OCI-LY1 (cell line): ENCODE results near the gene CDH22.

Experiments used
- H2AFZ ChIP-seq: fragments of 200-600 bp; sonication (generic), shearing (Covaris generic); 2 replicates; pipeline ENCODE4 v1.6.0; 2014; ENCODE audit warnings: antibody characterized with exemption, mild to moderate bottlenecking, low read length
- H3F3A ChIP-seq: fragments of 200-600 bp; sonication (generic), shearing (Covaris generic); 2 replicates; pipeline ENCODE4 v1.6.0; 2014; ENCODE audit warnings: mild to moderate bottlenecking, antibody characterized with exemption, low read length, moderate library complexity; ENCODE audit not compliant: insufficient read depth
- H3K27ac ChIP-seq: fragments of 200-600 bp; sonication (generic); 2 replicates; pipeline ENCODE4 v1.5.1; 2014; ENCODE audit warnings: low read length, mixed run types, mild to moderate bottlenecking, low read depth; ENCODE audit not compliant: poor library complexity, severe bottlenecking
- H3K27me3 ChIP-seq: fragments of 200-600 bp; sonication (generic); 2 replicates; pipeline ENCODE4 v1.6.0; 2014; ENCODE audit warnings: antibody characterized with exemption, mild to moderate bottlenecking, low read length, moderate library complexity; ENCODE audit not compliant: insufficient read depth
- H3K36me3 ChIP-seq: fragments of 200-600 bp; sonication (generic); 2 replicates; pipeline ENCODE4 v1.6.1; 2014; ENCODE audit warnings: mild to moderate bottlenecking, antibody characterized with exemption, low read length, moderate library complexity, mixed read lengths; ENCODE audit not compliant: insufficient read depth
- H3K4me1 ChIP-seq: fragments of 200-600 bp; sonication (generic); 2 replicates; pipeline ENCODE4 v1.5.1; 2014; ENCODE audit warnings: mild to moderate bottlenecking, low read length, moderate library complexity; ENCODE audit not compliant: insufficient read depth, severe bottlenecking
- H3K4me2 ChIP-seq: fragments of 200-600 bp; sonication (generic), shearing (Covaris generic); 2 replicates; pipeline ENCODE4 v1.6.1; 2014; ENCODE audit warnings: low read length
- H3K4me3 ChIP-seq: fragments of 200-600 bp; sonication (generic); 2 replicates; pipeline ENCODE4 v1.5.1; 2014; ENCODE audit warnings: low read length, low read depth, mild to moderate bottlenecking, mixed read lengths; ENCODE audit not compliant: poor library complexity, severe bottlenecking
- H3K79me2 ChIP-seq: fragments of 200-600 bp; shearing (Covaris generic); 2 replicates; pipeline ENCODE4 v1.6.1; 2016; ENCODE audit warnings: mixed run types, low read length, mixed read lengths; ENCODE audit not compliant: insufficient read depth
- H3K9ac ChIP-seq: fragments of 200-600 bp; sonication (generic), shearing (Covaris generic); 2 replicates; pipeline ENCODE4 v1.6.1; 2014; ENCODE audit warnings: mild to moderate bottlenecking, low read length, mixed read lengths
- H3K9me2 ChIP-seq: fragments of 200-600 bp; sonication (generic), shearing (Covaris generic); 2 replicates; pipeline ENCODE4 v1.6.1; 2014; ENCODE audit warnings: low read depth, mild to moderate bottlenecking, low read length, mixed read lengths
- H3K9me3 ChIP-seq: fragments of 200-600 bp; shearing (Covaris generic); 2 replicates; pipeline ENCODE4 v1.6.1; 2014; ENCODE audit warnings: low read length, mixed read lengths
- H4K20me1 ChIP-seq: fragments of 200-600 bp; sonication (generic), shearing (Covaris generic); 2 replicates; pipeline ENCODE4 v1.6.0; 2016; ENCODE audit warnings: mild to moderate bottlenecking, low read length; ENCODE audit not compliant: insufficient read depth
- CTCF ChIP-seq: fragments of 200-600 bp; sonication (generic), shearing (Covaris generic); IDR thresholded peaks from 2 replicates; pipeline ENCODE4 v1.5.1; 2017; ENCODE audit warnings: mild to moderate bottlenecking, antibody characterized with exemption, low read length, moderate library complexity, mixed read lengths
- EZH2 ChIP-seq: fragments of 200-600 bp; sonication (generic), shearing (Covaris generic); IDR thresholded peaks from 2 replicates; pipeline ENCODE4 v1.8.0; 2017; ENCODE audit warnings: borderline replicate concordance, mixed run types, mild to moderate bottlenecking, antibody characterized with exemption, low read length, moderate library complexity, mixed read lengths

Gene CDH22

GRCh38 chr20:46229478-46230105, 78.7 kb downstream of the CDH22 start:
- Histone ChIP-seq H3K9ac (no peak overlapping the region), H2AFZ (no peak overlapping the region), H3K79me2 (no peaks in the 10 kb centered on the region), H3K9me3 (no peaks in the 10 kb centered on the region), H3K4me1 (no peaks in the 10 kb centered on the region), H3K4me3 (no peak overlapping the region), H3K27me3 (no peaks in the 10 kb centered on the region), H3K4me2 (no peak overlapping the region), H3F3A (no peaks in the 10 kb centered on the region), H4K20me1 (no peaks in the 10 kb centered on the region), H3K27ac (no peak overlapping the region), H3K36me3 (no peaks in the 10 kb centered on the region), H3K9me2 (no peaks in the 10 kb centered on the region)
- TF ChIP-seq EZH2 (no peak), CTCF (no peak)

- no peak for TF ChIP-seq EZH2
- no peak for TF ChIP-seq CTCF
- Histone ChIP-seq H2AFZ (no peak overlapping the region), H3K9ac (no peak overlapping the region), H3K4me1 (no peaks in the 10 kb centered on the region), H3K79me2 (no peaks in the 10 kb centered on the region), H3F3A (no peaks in the 10 kb centered on the region), H3K9me3 (no peaks in the 10 kb centered on the region), H3K36me3 (no peaks in the 10 kb centered on the region), H3K4me3 (no peak overlapping the region), H3K9me2 (no peaks in the 10 kb centered on the region), H3K27me3 (no peaks in the 10 kb centered on the region), H3K4me2 (no peak overlapping the region), H4K20me1 (no peaks in the 10 kb centered on the region), H3K27ac (no peak overlapping the region)
These were observed 79.6 kb downstream of the CDH22 start for GRCh38 chr20:46228670-46229069.

GRCh38 chr20:46227272-46227767, 81.0 kb downstream of the CDH22 start:
- no peak overlapping the region for H3K4me2 ChIP-seq

More at GRCh38 chr20:46227272-46227767, 81.0 kb downstream of the CDH22 start:
- Histone ChIP-seq H3K79me2 (no peaks in the 10 kb centered on the region), H3F3A (no peaks in the 10 kb centered on the region), H4K20me1 (no peaks in the 10 kb centered on the region), H3K36me3 (no peaks in the 10 kb centered on the region), H3K4me3 (no peak overlapping the region), H3K9me3 (no peaks in the 10 kb centered on the region), H3K4me1 (no peaks in the 10 kb centered on the region), H3K27me3 (no peaks in the 10 kb centered on the region), H3K27ac (no peak overlapping the region), H3K9ac (no peak overlapping the region), H2AFZ (no peak overlapping the region), H3K9me2 (no peaks in the 10 kb centered on the region)
- no peak for TF ChIP-seq CTCF
- TF ChIP-seq EZH2, result no peak
